Osteocyte (in vitro differentiated cells): Measurements from ENCODE around the gene PTPRD. TPM values are rescaled to one million over a fixed set of nuclear protein-coding genes. Genes with fewer than 3 reads are reported as not detected.

Experiments used
- DNase-seq: peaks from one replicate; pipeline ENCODE4 v3.0.0; 2021; ENCODE audit warnings: mixed read lengths; ENCODE audit not compliant: unreplicated experiment; ENCODE audit errors: extremely low spot score
- H3K27ac Mint-ChIP-seq: one replicate; pipeline ENCODE4 v1.8.0; 2021; ENCODE audit warnings: mild to moderate bottlenecking, mixed read lengths; ENCODE audit not compliant: unreplicated experiment
- H3K27me3 Mint-ChIP-seq: one replicate; pipeline ENCODE4 v1.8.0; 2021; ENCODE audit warnings: mixed read lengths; ENCODE audit not compliant: unreplicated experiment
- H3K36me3 Mint-ChIP-seq: one replicate; pipeline ENCODE4 v1.8.0; 2021; ENCODE audit warnings: mixed read lengths; ENCODE audit not compliant: unreplicated experiment
- H3K4me1 Mint-ChIP-seq: one replicate; pipeline ENCODE4 v1.8.0; 2021; ENCODE audit warnings: mixed read lengths; ENCODE audit not compliant: unreplicated experiment
- H3K4me3 Mint-ChIP-seq: one replicate; pipeline ENCODE4 v1.8.0; 2021; ENCODE audit warnings: mild to moderate bottlenecking, moderate library complexity, mixed read lengths; ENCODE audit not compliant: unreplicated experiment
- H3K9me3 Mint-ChIP-seq: one replicate; pipeline ENCODE4 v1.8.0; 2021; ENCODE audit warnings: mixed read lengths; ENCODE audit not compliant: unreplicated experiment
- CTCF ChIP-seq: fragments of 200-600 bp; sonication (generic); IDR thresholded peaks from 2 replicates; pipeline ENCODE4 v1.5.0; 2021; ENCODE audit warnings: antibody characterized with exemption, mild to moderate bottlenecking, moderate library complexity
- total RNA-seq: library from RNA; stranded (reverse); gene quantifications from 2 replicates; pipeline ENCODE4 v1.2.1, GENCODE V29; 2021

Gene PTPRD
- total RNA-seq, 1 donor from 2014 or later, result 5.4 TPM

GRCh38 chr9:8600914-8601680 is 2011.7 kb downstream of the PTPRD start:
- Mint-ChIP-seq H3K27ac (no peak overlapping the region), H3K27me3 (no peaks in the 10 kb centered on the region), H3K36me3 (no peaks in the 10 kb centered on the region), H3K4me1 (no peaks in the 10 kb centered on the region), H3K9me3 (peaks cover 4% of the 10 kb centered on the region), H3K4me3 (no peak overlapping the region)
- no peak for DNase-seq
- no peak for TF ChIP-seq CTCF

GRCh38 chr9:8599937-8600336 is 2012.9 kb downstream of the PTPRD start:
- H3K4me3 Mint-ChIP-seq, result no peak overlapping the region
- no peak for TF ChIP-seq CTCF
- H3K9me3 Mint-ChIP-seq, result peaks cover 4% of the 10 kb centered on the region
- no peak overlapping the region for H3K27ac Mint-ChIP-seq
- H3K36me3 Mint-ChIP-seq, result no peaks in the 10 kb centered on the region
- no peak for DNase-seq
- no peaks in the 10 kb centered on the region for H3K4me1 Mint-ChIP-seq
- no peaks in the 10 kb centered on the region for H3K27me3 Mint-ChIP-seq

- no peak for DNase-seq
- H3K4me3 Mint-ChIP-seq, result no peak overlapping the region
- peaks cover 3% of the 10 kb centered on the region for H3K27me3 Mint-ChIP-seq
- H3K36me3 Mint-ChIP-seq, result no peaks in the 10 kb centered on the region
- no peaks in the 10 kb centered on the region for H3K9me3 Mint-ChIP-seq
- H3K27ac Mint-ChIP-seq, result no peak overlapping the region
- H3K4me1 Mint-ChIP-seq, result no peaks in the 10 kb centered on the region
- TF ChIP-seq CTCF, result no peak
Measured at GRCh38 chr9:8589476-8589875, 2023.3 kb downstream of the PTPRD start.

- Mint-ChIP-seq H3K27ac (no peak overlapping the region), H3K36me3 (no peaks in the 10 kb centered on the region), H3K4me3 (no peak overlapping the region), H3K27me3 (peaks cover 5% of the 10 kb centered on the region), H3K4me1 (no peaks in the 10 kb centered on the region), H3K9me3 (no peaks in the 10 kb centered on the region)
- no peak for TF ChIP-seq CTCF
- no peak for DNase-seq
Measured at GRCh38 chr9:8585036-8585435, 2027.8 kb downstream of the PTPRD start.

- no peak for DNase-seq
- H3K36me3 Mint-ChIP-seq, result no peaks in the 10 kb centered on the region
- TF ChIP-seq CTCF, result no peak
- peaks cover under 1% of the 10 kb centered on the region for H3K4me1 Mint-ChIP-seq
- H3K27me3 Mint-ChIP-seq, result peaks cover 8% of the 10 kb centered on the region
- H3K9me3 Mint-ChIP-seq, result no peaks in the 10 kb centered on the region
- no peak overlapping the region for H3K27ac Mint-ChIP-seq
- H3K4me3 Mint-ChIP-seq, result no peak overlapping the region
Measured at GRCh38 chr9:8579661-8580060, 2033.1 kb downstream of the PTPRD start.
